ENCODE measurements around the gene CDC42EP4. TPM values are rescaled to one million over a fixed set of nuclear protein-coding genes. Genes with fewer than 3 reads are reported as not detected.

The CDC42EP4 gene
- total and polyA plus RNA-seq, 9 of the 15 experiments (the other 6 are each of a cell fraction or from before 2014, with no cell fraction given), result 0.65 to 20.8 (median 12.3) TPM

GRCh38 chr17:73297934-73298861, 13.6 kb downstream of the CDC42EP4 start (continued):
- peak; percentile 70 for TF ChIP-seq ZNF134 (CRISPR knock-in tag; conservative IDR thresholded peaks at IDR 0.05)
- TF ChIP-seq EGR1 (conservative IDR thresholded peaks at IDR 0.05), result peak; percentile 27; the same call in 1 of the 2 replicates
- TF ChIP-seq ATF3 (IDR thresholded peaks at IDR 0.05), result peak; percentile 46; the same call in 1 of the 2 replicates
- no peak for TF ChIP-seq ATF3 (CRISPR knock-in tag; conservative IDR thresholded peaks at IDR 0.05)
- TF ChIP-seq ZNF77 (CRISPR knock-in tag; IDR thresholded peaks at IDR 0.05), result no peak
- TF ChIP-seq NRF1 (conservative IDR thresholded peaks at IDR 0.05 in 1 of 2, IDR thresholded peaks at IDR 0.05 in 1 of 2), result 0 out of 4 replicates have a peak, but pooled peaks of 1 of the 2 experiments have one; percentile 13
- TF ChIP-seq PRDM10 (IDR thresholded peaks at IDR 0.05; ENCODE audit: partially characterized antibody), result no peak
- TF ChIP-seq JUNB (CRISPR knock-in tag; conservative IDR thresholded peaks at IDR 0.05), result no peak
- 0 out of 2 replicates have a peak, but pooled peaks have one; percentile 16 for TF ChIP-seq GATA2 (CRISPR knock-in tag; IDR thresholded peaks at IDR 0.05)
- 0 out of 2 replicates have a peak, but pooled peaks have one; percentile 10 for TF ChIP-seq CXXC5 (CRISPR knock-in tag; IDR thresholded peaks at IDR 0.05)
- peak; percentile 38; the same call in 1 of the 2 replicates for TF ChIP-seq NFIC (IDR thresholded peaks at IDR 0.05)
- peak; percentile 32; the same call in 1 of the 2 replicates for TF ChIP-seq CTBP1 (IDR thresholded peaks at IDR 0.05; ENCODE audit: borderline replicate concordance)
- no peak for TF ChIP-seq SRSF3 (IDR thresholded peaks at IDR 0.05; ENCODE audit: insufficient read depth, low read length)
- TF ChIP-seq CBFA2T3 (IDR thresholded peaks at IDR 0.05), result peak; percentile 45; the same call in 1 of the 2 replicates
- TF ChIP-seq FOXJ2 (tag; IDR thresholded peaks at IDR 0.05), result no peak
- TF ChIP-seq TFAP4 (CRISPR knock-in tag; IDR thresholded peaks at IDR 0.05; ENCODE audit: borderline replicate concordance), result peak; percentile 92
- peak; percentile 40 for TF ChIP-seq RBBP5 (IDR thresholded peaks at IDR 0.05; ENCODE audit: borderline replicate concordance, insufficient read depth, low read length, poor library complexity, severe bottlenecking)
- TF ChIP-seq SMARCA4 (IDR thresholded peaks at IDR 0.05), result peak; percentile 34; the same call in 1 of the 2 replicates
- TF ChIP-seq USF1 (CRISPR knock-in tag; IDR thresholded peaks at IDR 0.05), result peak; percentile 57
- 0 out of 2 replicates have a peak, but pooled peaks have one; percentile 25 for TF ChIP-seq KLF1 (tag; IDR thresholded peaks at IDR 0.05)
